CD14-positive monocyte (primary cell): ENCODE results near the gene CCDC136. TPM values are rescaled to one million over a fixed set of nuclear protein-coding genes. Genes with fewer than 3 reads are reported as not detected.

Experiments used
- DNase-seq, 3 donors: peaks; one replicate each; pipeline ENCODE4 v3.0.0-alpha.2; 2011 to 2022
- H2AFZ ChIP-seq: 2 replicates; pipeline ENCODE4 v1.6.0; 2012; ENCODE audit warnings: mild to moderate bottlenecking, low read depth, low read length, inconsistent platforms; ENCODE audit not compliant: insufficient read depth, poor library complexity, severe bottlenecking
- H3K27ac ChIP-seq, 2 donors: 1 replicate in 1 of 2; 2 replicates in 1 of 2; pipeline ENCODE4 v1.5.1; 2012 to 2013; ENCODE audit warnings: low read length in 2 of 2, control low read depth in 1 of 2, inconsistent platforms in 1 of 2, low read depth in 1 of 2, mild to moderate bottlenecking in 1 of 2
- H3K27me3 ChIP-seq, 2 donors: one replicate each; pipeline versions ENCODE4 v1.6.0 to v1.6.1; 2011 to 2013; ENCODE audit warnings: low read length in 2 of 2; ENCODE audit not compliant: control insufficient read depth in 2 of 2, insufficient read depth in 2 of 2
- H3K36me3 ChIP-seq, 2 donors: replicated peaks in 1 of 2; 1 replicate in 1 of 2; 2 replicates in 1 of 2; pipeline versions ENCODE4 v1.5.1 to v1.6.1; 2012 to 2013; ENCODE audit warnings: low read length in 2 of 2, control low read depth in 1 of 2, inconsistent platforms in 1 of 2, mild to moderate bottlenecking in 1 of 2; ENCODE audit not compliant: insufficient read depth in 2 of 2, control insufficient read depth in 1 of 2
- H3K4me1 ChIP-seq, 2 donors: 1 replicate in 1 of 2; 2 replicates in 1 of 2; pipeline versions ENCODE4 v1.5.1 to v1.6.1; 2012 to 2013; ENCODE audit warnings: low read length in 2 of 2, control low read depth in 1 of 2, inconsistent platforms in 1 of 2, mild to moderate bottlenecking in 1 of 2, moderate library complexity in 1 of 2; ENCODE audit not compliant: insufficient read depth in 2 of 2, control insufficient read depth in 1 of 2
- H3K4me2 ChIP-seq: replicated peaks from 2 replicates; pipeline ENCODE3; 2012; ENCODE audit warnings: low read length, moderate library complexity, mild to moderate bottlenecking; ENCODE audit not compliant: poor library complexity, severe bottlenecking; ENCODE audit errors: extremely low read depth
- H3K4me3 ChIP-seq, 3 experiments: fragments of 200-600 bp in 1 of 3; sonication (generic) in 1 of 3; replicated peaks in 1 of 3; 1 replicate in 2 of 3; 2 replicates in 1 of 3; pipeline ENCODE4 v1.5.1; 2011 to 2013; ENCODE audit warnings: low read length in 3 of 3, mild to moderate bottlenecking in 3 of 3, control low read depth in 2 of 3, low read depth in 2 of 3, inconsistent platforms in 1 of 3, moderate library complexity in 1 of 3
- H3K79me2 ChIP-seq: 2 replicates; pipeline ENCODE4 v1.6.0; 2012; ENCODE audit warnings: mild to moderate bottlenecking, control low read depth, inconsistent platforms, low read length, moderate library complexity; ENCODE audit not compliant: insufficient read depth
- H3K9ac ChIP-seq: 2 replicates; pipeline ENCODE4 v1.6.0; 2017; ENCODE audit warnings: low read length, mild to moderate bottlenecking; ENCODE audit not compliant: insufficient read depth, poor library complexity, severe bottlenecking
- H3K9me3 ChIP-seq, 2 donors: replicated peaks in 1 of 2; 1 replicate in 1 of 2; 2 replicates in 1 of 2; pipeline versions ENCODE4 v1.5.1 to v1.6.1; 2012 to 2013; ENCODE audit warnings: low read length in 2 of 2, control low read depth in 1 of 2; ENCODE audit not compliant: control insufficient read depth in 1 of 2, insufficient read depth in 1 of 2
- H4K20me1 ChIP-seq: 2 replicates; pipeline ENCODE4 v1.6.0; 2012; ENCODE audit warnings: mild to moderate bottlenecking, low read length, control low read depth, moderate library complexity; ENCODE audit not compliant: insufficient read depth
- H3K27ac Mint-ChIP-seq, 7 donors: one replicate each; pipeline ENCODE4 v1.8.0; 2020; ENCODE audit warnings: mild to moderate bottlenecking in 7 of 7, mixed read lengths in 7 of 7, moderate library complexity in 6 of 7, inconsistent platforms in 2 of 7
- H3K27me3 Mint-ChIP-seq, 3 donors: one replicate each; pipeline ENCODE4 v1.8.0; 2021 to 2022; ENCODE audit warnings: low read depth in 3 of 3, mild to moderate bottlenecking in 3 of 3, mixed read lengths in 3 of 3, moderate library complexity in 3 of 3, inconsistent platforms in 1 of 3
- H3K36me3 Mint-ChIP-seq, 2 donors: one replicate each; pipeline ENCODE4 v1.8.0; 2020; ENCODE audit warnings: mixed read lengths in 2 of 2, inconsistent platforms in 1 of 2, mild to moderate bottlenecking in 1 of 2
- H3K4me1 Mint-ChIP-seq: one replicate; pipeline ENCODE4 v1.8.0; 2020; ENCODE audit warnings: mild to moderate bottlenecking, mixed read lengths
- H3K4me3 Mint-ChIP-seq, 2 donors: one replicate each; pipeline ENCODE4 v1.8.0; 2020; ENCODE audit warnings: mild to moderate bottlenecking in 2 of 2, mixed read lengths in 2 of 2, moderate library complexity in 1 of 2
- H3K9me3 Mint-ChIP-seq, 7 donors: one replicate each; pipeline ENCODE4 v1.8.0; 2020 to 2022; ENCODE audit warnings: mixed read lengths in 7 of 7, mild to moderate bottlenecking in 6 of 7, moderate library complexity in 6 of 7, inconsistent platforms in 2 of 7
- WGBS: methylation state at CpG from one replicate; pipeline ENCODE4 v1.1.5; 2013; ENCODE audit warnings: missing lambda C conversion rate; ENCODE audit not compliant: insufficient coverage; 5-methylcytosine and 5-hydroxymethylcytosine counted together
- intact Hi-C, 2 donors: fragments of 100-400 bp; cut with micrococcal nuclease; formaldehyde crosslinking; loops; one replicate each; pipeline versions ENCODE4 v1.15.0 to v1.15.1; 2023
- polyA plus RNA-seq, 3 donors: library from polyadenylated mRNA; depleted of rRNA in 1 of 3; unstranded in 2 of 3; stranded (reverse) in 1 of 3; fragments of 300-500 nt in 2 of 3; fragments of >200 nt in 1 of 3; fragmentation: Illumina TruSeq in 2 of 3; gene quantifications; 1 replicate in 2 of 3; 2 replicates in 1 of 3; pipeline ENCODE4 v1.2.3, GENCODE V29; 2012 to 2021
- TF ChIP-seq, protein P1 (sequence below): fragments of 200-600 bp; IDR thresholded peaks from one replicate; pipeline ENCODE4 v1.8.0; 2022; ENCODE audit warnings: antibody characterized with exemption, mild to moderate bottlenecking

Gene CCDC136
- polyA plus RNA-seq, 3 donors = 0.26 to 2.6 TPM; not detected in 1

GRCh38 chr7:128865303-128865702 is 73.5 kb downstream of the CCDC136 start:
- H3K27ac ChIP-seq = peak overlapping the region in 1 of 2 donors; percentile 10
- Mint-ChIP-seq H3K36me3 (peaks cover 41% of the 10 kb centered on the region in 2 donors), H3K27ac (peak overlapping the region in 3 of 7 donors; percentile 21 to 55 (median 33)), H3K27me3 (peaks cover 12 to 22% (median 22%) of the 10 kb centered on the region in 3 donors), H3K4me1 (peaks cover 32% of the 10 kb centered on the region), H3K4me3 (no peak overlapping the region), H3K9me3 (peaks cover 0 to 5% (median 2%) of the 10 kb centered on the region in 7 donors)
- H3K4me1 ChIP-seq = peaks cover 21 to 31% of the 10 kb centered on the region in 2 donors
- H3K9ac ChIP-seq = no peak overlapping the region
- intact Hi-C loops = loop anchor here in 1 of 2 donors (10.0 kb wide), 1 partner anchor 121 kb away; no protein-coding TSS in a partner anchor
- no peaks in the 10 kb centered on the region for H3K9me3 ChIP-seq
- no peak for DNase-seq
- peaks cover 2 to 16% of the 10 kb centered on the region in 2 donors for H3K27me3 ChIP-seq
- WGBS = 98% methylated on average over 11 of the region's 12 CpGs
- peaks cover 70% of the 10 kb centered on the region for H4K20me1 ChIP-seq
- H3K79me2 ChIP-seq = peaks cover 32% of the 10 kb centered on the region
- H3K36me3 ChIP-seq = peaks cover 19 to 22% of the 10 kb centered on the region in 2 donors
- H3K4me3 ChIP-seq = no peak overlapping the region
- no peak overlapping the region for H2AFZ ChIP-seq
- TF ChIP-seq, protein P1, sequence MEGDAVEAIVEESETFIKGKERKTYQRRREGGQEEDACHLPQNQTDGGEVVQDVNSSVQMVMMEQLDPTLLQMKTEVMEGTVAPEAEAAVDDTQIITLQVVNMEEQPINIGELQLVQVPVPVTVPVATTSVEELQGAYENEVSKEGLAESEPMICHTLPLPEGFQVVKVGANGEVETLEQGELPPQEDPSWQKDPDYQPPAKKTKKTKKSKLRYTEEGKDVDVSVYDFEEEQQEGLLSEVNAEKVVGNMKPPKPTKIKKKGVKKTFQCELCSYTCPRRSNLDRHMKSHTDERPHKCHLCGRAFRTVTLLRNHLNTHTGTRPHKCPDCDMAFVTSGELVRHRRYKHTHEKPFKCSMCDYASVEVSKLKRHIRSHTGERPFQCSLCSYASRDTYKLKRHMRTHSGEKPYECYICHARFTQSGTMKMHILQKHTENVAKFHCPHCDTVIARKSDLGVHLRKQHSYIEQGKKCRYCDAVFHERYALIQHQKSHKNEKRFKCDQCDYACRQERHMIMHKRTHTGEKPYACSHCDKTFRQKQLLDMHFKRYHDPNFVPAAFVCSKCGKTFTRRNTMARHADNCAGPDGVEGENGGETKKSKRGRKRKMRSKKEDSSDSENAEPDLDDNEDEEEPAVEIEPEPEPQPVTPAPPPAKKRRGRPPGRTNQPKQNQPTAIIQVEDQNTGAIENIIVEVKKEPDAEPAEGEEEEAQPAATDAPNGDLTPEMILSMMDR = no peak
- no peak overlapping the region for H3K4me2 ChIP-seq

- no peak overlapping the region for H3K9ac ChIP-seq
- H3K27me3 ChIP-seq = peaks cover 2 to 25% of the 10 kb centered on the region in 2 donors
- peaks cover 19 to 31% (median 31%) of the 10 kb centered on the region in 3 donors for H3K27me3 Mint-ChIP-seq
- H3K4me3 ChIP-seq = no peak overlapping the region
- H3K4me1 ChIP-seq = peaks cover 21 to 31% of the 10 kb centered on the region in 2 donors
- peaks cover 32% of the 10 kb centered on the region for H3K79me2 ChIP-seq
- peaks cover 0 to 6% (median 2%) of the 10 kb centered on the region in 7 donors for H3K9me3 Mint-ChIP-seq
- TF ChIP-seq, protein P1 = no peak
- H3K27ac Mint-ChIP-seq = peak overlapping the region in 2 of 7 donors; percentile 10 to 15
- no peak for DNase-seq
- 92% methylated on average over 14 of the region's 27 CpGs for WGBS
- intact Hi-C loops = loop anchor here in 1 of 2 donors (10.0 kb wide), 1 partner anchor 121 kb away; no protein-coding TSS in a partner anchor
- H2AFZ ChIP-seq = no peak overlapping the region
- H3K36me3 Mint-ChIP-seq = peaks cover 42% of the 10 kb centered on the region in 2 donors
- no peaks in the 10 kb centered on the region for H3K9me3 ChIP-seq
- H3K4me3 Mint-ChIP-seq = no peak overlapping the region
- H3K27ac ChIP-seq = no peak overlapping the region
- H3K4me2 ChIP-seq = no peak overlapping the region
- H4K20me1 ChIP-seq = peaks cover 76% of the 10 kb centered on the region
- H3K4me1 Mint-ChIP-seq = peaks cover 33% of the 10 kb centered on the region
- peaks cover 19 to 22% of the 10 kb centered on the region in 2 donors for H3K36me3 ChIP-seq
Observed at GRCh38 chr7:128865996-128866877, 74.5 kb downstream of the CCDC136 start.
